NCI-H1092 (cell line): ENCODE results near the gene PLCH1.

ENCODE experiments used
- DNase-seq: peaks from one replicate; lab custom pipeline; 2025; lab: John Stamatoyannopoulos, UW

The PLCH1 gene

GRCh38 chr3:155481591-155481990 lies 263.3 kb downstream of the PLCH1 start:
- DNase-seq, result no peak

- DNase-seq, result no peak
Measured at GRCh38 chr3:155481089-155481488, 263.8 kb downstream of the PLCH1 start.

- DNase-seq, result no peak
Measured at GRCh38 chr3:155465664-155466063, 279.2 kb downstream of the PLCH1 start.

- no peak for DNase-seq
Measured at GRCh38 chr3:155462672-155463071, 282.2 kb downstream of the PLCH1 start.

- DNase-seq, result no peak
Measured at GRCh38 chr3:155457591-155457990, 287.3 kb downstream of the PLCH1 start.

GRCh38 chr3:155455765-155456164 lies 289.1 kb downstream of the PLCH1 start:
- no peak for DNase-seq

GRCh38 chr3:155453512-155453911 lies 291.4 kb downstream of the PLCH1 start:
- no peak for DNase-seq

- no peak for DNase-seq
Measured at GRCh38 chr3:155449613-155450267, 295.1 kb downstream of the PLCH1 start.

- no peak for DNase-seq
Measured at GRCh38 chr3:155448531-155448930, 296.3 kb downstream of the PLCH1 start.

- DNase-seq, result no peak
Measured at GRCh38 chr3:155446366-155446765, 298.5 kb downstream of the PLCH1 start.

GRCh38 chr3:155444771-155445170 lies 300.1 kb downstream of the PLCH1 start:
- no peak for DNase-seq

- DNase-seq, result no peak
Measured at GRCh38 chr3:155443815-155444214, 301.1 kb downstream of the PLCH1 start.

GRCh38 chr3:155442072-155442471 lies 302.8 kb downstream of the PLCH1 start:
- no peak for DNase-seq

- DNase-seq, result no peak
Measured at GRCh38 chr3:155441506-155441905, 303.4 kb downstream of the PLCH1 start.

GRCh38 chr3:155441026-155441425 lies 303.8 kb downstream of the PLCH1 start:
- DNase-seq, result no peak

- DNase-seq, result no peak
Measured at GRCh38 chr3:155435821-155436220, 309.1 kb downstream of the PLCH1 start.

- no peak for DNase-seq
Measured at GRCh38 chr3:155431856-155432570, 312.9 kb downstream of the PLCH1 start.

- DNase-seq, result no peak
Measured at GRCh38 chr3:155428563-155428962, 316.3 kb downstream of the PLCH1 start.

GRCh38 chr3:155426524-155427230 lies 318.2 kb downstream of the PLCH1 start:
- DNase-seq, result no peak

- no peak for DNase-seq
Measured at GRCh38 chr3:155425396-155425795, 319.5 kb downstream of the PLCH1 start.

GRCh38 chr3:155424323-155424710 lies 320.6 kb downstream of the PLCH1 start:
- no peak for DNase-seq

- DNase-seq, result no peak
Measured at GRCh38 chr3:155423526-155424322, 321.1 kb downstream of the PLCH1 start.
